SU-DHL-6 (cell line): ENCODE results near the gene LRRC26.

ENCODE experiments used
- CTCF ChIP-seq: fragments of 200-600 bp; sonication (generic); IDR thresholded peaks from one replicate; pipeline ENCODE4 v1.5.1; 2017; ENCODE audit warnings: antibody characterized with exemption, mild to moderate bottlenecking, low read length, moderate library complexity; ENCODE audit not compliant: insufficient read depth, poor library complexity, severe bottlenecking
- EZH2phosphoT487 ChIP-seq: fragments of 200-600 bp; sonication (generic), shearing (Covaris generic); conservative IDR thresholded peaks from 2 replicates; pipeline ENCODE4 v1.6.1; 2018; ENCODE audit warnings: mild to moderate bottlenecking, antibody characterized with exemption, low read length, moderate library complexity, mixed read lengths

GRCh38 chr9:137172901-137173795 lies 3.3 kb upstream of the LRRC26 start:
- TF ChIP-seq CTCF (no peak), EZH2phosphoT487 (no peak)
